Erythroblast (primary cell): ENCODE measurements around the gene RPL12.

ENCODE experiments used
- DNase-seq, 2 experiments: peaks; one replicate each; lab custom pipeline; 2025; lab: John Stamatoyannopoulos, UW
- GATA1 ChIP-seq: IDR thresholded peaks from 2 replicates; pipeline ENCODE4 v1.6.1; 2011; ENCODE audit warnings: low read depth, mild to moderate bottlenecking, control low read depth, low read length, moderate library complexity
- POLR2A ChIP-seq: IDR thresholded peaks from 2 replicates; pipeline ENCODE4 v1.6.1; 2011; ENCODE audit warnings: mild to moderate bottlenecking, low read length

Gene RPL12

GRCh38 chr9:127450830-127451607 is at the start of gene RPL12, which contains the start of gene LRSAM1:
TSS of gene RPL12 (minus strand) at chr9:127451406. CDS start at chr9:127451317, 89 bp downstream.
TSS of gene LRSAM1 (plus strand) at chr9:127451510. CDS start at chr9:127454528, 3,018 bp downstream.
- TF ChIP-seq POLR2A (peak; percentile 100), GATA1 (no peak)
- peak; percentile 96 to 99 for DNase-seq

- no peak for DNase-seq
- TF ChIP-seq GATA1 (no peak), POLR2A (no peak)
These were observed 49.7 kb upstream of the RPL12 start for GRCh38 chr9:127500862-127501261.

GRCh38 chr9:127500399-127500798 is 49.2 kb upstream of the RPL12 start:
- DNase-seq, result no peak
- TF ChIP-seq POLR2A, result no peak
- no peak for TF ChIP-seq GATA1

- DNase-seq, result no peak
- TF ChIP-seq GATA1 (no peak), POLR2A (no peak)
These were observed 47.1 kb upstream of the RPL12 start for GRCh38 chr9:127498298-127498697.

GRCh38 chr9:127497656-127498290 is 46.6 kb upstream of the RPL12 start:
- DNase-seq, result no peak
- TF ChIP-seq POLR2A (no peak), GATA1 (no peak)

- no peak for DNase-seq
- no peak for TF ChIP-seq GATA1
- TF ChIP-seq POLR2A, result no peak
These were observed 45.8 kb upstream of the RPL12 start for GRCh38 chr9:127496974-127497373.

- TF ChIP-seq POLR2A, result no peak
- TF ChIP-seq GATA1, result peak; percentile 16
These were observed 44.8 kb upstream of the RPL12 start for GRCh38 chr9:127495884-127496555.

GRCh38 chr9:127494304-127494702 is 43.1 kb upstream of the RPL12 start:
- TF ChIP-seq POLR2A (no peak), GATA1 (no peak)
- no peak for DNase-seq

More at GRCh38 chr9:127495884-127496555, 44.8 kb upstream of the RPL12 start:
- peak; percentile 34 to 48 for DNase-seq

GRCh38 chr9:127493592-127494303 is 42.5 kb upstream of the RPL12 start:
- no peak for TF ChIP-seq POLR2A
- no peak for TF ChIP-seq GATA1
- DNase-seq, result no peak

GRCh38 chr9:127492616-127493015 is 41.4 kb upstream of the RPL12 start:
- TF ChIP-seq POLR2A (no peak), GATA1 (no peak)
- no peak for DNase-seq

GRCh38 chr9:127491516-127491915 is 40.3 kb upstream of the RPL12 start:
- no peak for DNase-seq
- TF ChIP-seq GATA1, result no peak

- TF ChIP-seq GATA1, result no peak
- TF ChIP-seq POLR2A, result no peak
- DNase-seq, result no peak
These were observed 39.5 kb upstream of the RPL12 start for GRCh38 chr9:127490535-127491230.
